OCI-LY1 (cell line): ENCODE data around the gene KRTAP10-3.

Experiments used
- CTCF ChIP-seq: fragments of 200-600 bp; sonication (generic), shearing (Covaris generic); IDR thresholded peaks from 2 replicates; pipeline ENCODE4 v1.5.1; 2017; ENCODE audit warnings: mild to moderate bottlenecking, antibody characterized with exemption, low read length, moderate library complexity, mixed read lengths
- EZH2 ChIP-seq: fragments of 200-600 bp; sonication (generic), shearing (Covaris generic); IDR thresholded peaks from 2 replicates; pipeline ENCODE4 v1.8.0; 2017; ENCODE audit warnings: borderline replicate concordance, mixed run types, mild to moderate bottlenecking, antibody characterized with exemption, low read length, moderate library complexity, mixed read lengths

- TF ChIP-seq CTCF (no peak), EZH2 (no peak)
Measured at GRCh38 chr21:44522753-44523204, 35.8 kb downstream of the KRTAP10-3 start.
